Liver (tissue), 9 donors: ENCODE results near the gene NSG1. TPM values are rescaled to one million over a fixed set of nuclear protein-coding genes. Genes with fewer than 3 reads are reported as not detected.

Source experiments
- DNase-seq: peaks from one replicate; pipeline ENCODE4 v3.0.0-alpha.2; 2017; ENCODE audit warnings: low spot score
- H3K27ac ChIP-seq, 2 donors: one replicate each; pipeline ENCODE4 v1.7.0; 2013; ENCODE audit warnings: inconsistent platforms in 2 of 2, low read length in 2 of 2, control low read depth in 1 of 2, low read depth in 1 of 2, mild to moderate bottlenecking in 1 of 2
- H3K27me3 ChIP-seq, 4 donors: one replicate each; pipeline versions ENCODE4 v1.6.1 to v1.7.0; 2013; ENCODE audit warnings: low read length in 3 of 4, inconsistent platforms in 1 of 4, mild to moderate bottlenecking in 1 of 4, moderate library complexity in 1 of 4; ENCODE audit not compliant: control insufficient read depth in 4 of 4, insufficient read depth in 4 of 4
- H3K36me3 ChIP-seq, 4 donors: one replicate each; pipeline versions ENCODE4 v1.6.1 to v1.7.0; 2013; ENCODE audit warnings: low read length in 3 of 4, mild to moderate bottlenecking in 3 of 4, low read depth in 1 of 4, moderate library complexity in 1 of 4; ENCODE audit not compliant: control insufficient read depth in 4 of 4, insufficient read depth in 3 of 4
- H3K4me1 ChIP-seq, 4 donors: one replicate each; pipeline versions ENCODE4 v1.6.1 to v1.7.0; 2013; ENCODE audit warnings: low read length in 3 of 4, mild to moderate bottlenecking in 3 of 4, moderate library complexity in 1 of 4; ENCODE audit not compliant: control insufficient read depth in 4 of 4, insufficient read depth in 4 of 4
- H3K4me3 ChIP-seq, 3 donors: one replicate each; pipeline versions ENCODE4 v1.6.1 to v1.7.0; 2013; ENCODE audit warnings: low read length in 3 of 3, control low read depth in 1 of 3, low read depth in 1 of 3, mild to moderate bottlenecking in 1 of 3
- H3K9ac ChIP-seq, 2 donors: one replicate each; pipeline ENCODE4 v1.7.0; 2013; ENCODE audit warnings: low read length in 2 of 2, mild to moderate bottlenecking in 2 of 2, moderate library complexity in 2 of 2, control low read depth in 1 of 2, low read depth in 1 of 2
- H3K9me3 ChIP-seq, 4 donors: one replicate each; pipeline versions ENCODE4 v1.6.1 to v1.7.0; 2013; ENCODE audit warnings: low read length in 3 of 4; ENCODE audit not compliant: control insufficient read depth in 4 of 4
- CTCF ChIP-seq: fragments of 150-350 bp; IDR thresholded peaks from 2 replicates; pipeline ENCODE4 v1.5.1; 2017; ENCODE audit warnings: improper control_type of control experiment, low read depth, low read length; ENCODE audit not compliant: missing input control
- EGR1 ChIP-seq, 2 donors: IDR thresholded peaks; 2 replicates each; pipeline ENCODE4 v1.6.1; 2016 to 2018; ENCODE audit warnings: antibody characterized with exemption in 2 of 2, low read depth in 2 of 2
- FOXA1 ChIP-seq: IDR thresholded peaks from 2 replicates; pipeline ENCODE4 v1.6.1; 2016; ENCODE audit warnings: antibody characterized with exemption
- FOXA2 ChIP-seq: IDR thresholded peaks from 2 replicates; pipeline ENCODE4 v1.6.1; 2016; ENCODE audit warnings: antibody characterized with exemption
- GABPA ChIP-seq, 2 donors: IDR thresholded peaks in 1 of 2; conservative IDR thresholded peaks in 1 of 2; 2 replicates each; pipeline ENCODE4 v1.6.1; 2016; ENCODE audit warnings: antibody characterized with exemption in 2 of 2, mild to moderate bottlenecking in 1 of 2, moderate library complexity in 1 of 2
- HNF4A ChIP-seq, 2 donors: conservative IDR thresholded peaks; 2 replicates each; pipeline ENCODE4 v1.6.1; 2016; ENCODE audit warnings: antibody characterized with exemption in 2 of 2, mild to moderate bottlenecking in 2 of 2
- HNF4G ChIP-seq: IDR thresholded peaks from 2 replicates; pipeline ENCODE4 v1.6.1; 2016; ENCODE audit warnings: antibody characterized with exemption
- JUND ChIP-seq, 2 donors: IDR thresholded peaks; 2 replicates each; pipeline ENCODE4 v1.6.1; 2016; ENCODE audit warnings: antibody characterized with exemption in 2 of 2
- MAX ChIP-seq: IDR thresholded peaks from 2 replicates; pipeline ENCODE4 v1.6.1; 2016; ENCODE audit warnings: antibody characterized with exemption
- RAD21 ChIP-seq, 2 donors: IDR thresholded peaks; 2 replicates each; pipeline ENCODE4 v1.6.1; 2016; ENCODE audit warnings: antibody characterized with exemption in 2 of 2, mild to moderate bottlenecking in 2 of 2
- REST ChIP-seq: IDR thresholded peaks from 2 replicates; pipeline ENCODE4 v1.6.1; 2016; ENCODE audit warnings: antibody characterized with exemption, mild to moderate bottlenecking
- RXRA ChIP-seq, 2 donors: IDR thresholded peaks; 2 replicates each; pipeline ENCODE4 v1.6.1; 2017 to 2018; ENCODE audit warnings: antibody characterized with exemption in 2 of 2, mild to moderate bottlenecking in 1 of 2
- SP1 ChIP-seq: IDR thresholded peaks from 2 replicates; pipeline ENCODE4 v1.6.1; 2018; ENCODE audit warnings: antibody characterized with exemption, mild to moderate bottlenecking
- TAF1 ChIP-seq: conservative IDR thresholded peaks from 2 replicates; pipeline ENCODE4 v1.6.1; 2016; ENCODE audit warnings: antibody characterized with exemption, mild to moderate bottlenecking
- YY1 ChIP-seq: IDR thresholded peaks from 2 replicates; pipeline ENCODE4 v1.6.1; 2016; ENCODE audit warnings: antibody characterized with exemption, mild to moderate bottlenecking
- WGBS: extraction: QIAGEN DNeasy Blood & Tissue Kit; methylation state at CpG from one replicate; pipeline ENCODE4 v1.1.7; 2013; 5-methylcytosine and 5-hydroxymethylcytosine counted together
- polyA plus RNA-seq, 2 donors: library from polyadenylated mRNA; stranded (reverse) in 1 of 2; unstranded in 1 of 2; fragments of 200-250 nt in 1 of 2; fragments of >200 nt in 1 of 2; fragmentation: Nextera tagmentation in 1 of 2; extraction: Ambion mirVana in 1 of 2; gene quantifications; one replicate each; pipeline versions ENCODE4 v1.2.1 to v1.2.3, GENCODE V29; 2013 to 2015
- total RNA-seq, 2 donors: library from RNA; depleted of rRNA; stranded (reverse); fragments of >200 nt; gene quantifications; one replicate each; pipeline ENCODE4 v1.2.3, GENCODE V29; 2014
- donor health status: healthy.
- donor health status: healthy.
- donor health status: healthy.
- donor health status: healthy.
- donor health status: healthy.

NSG1 gene
- total and polyA plus RNA-seq, 4 donors, result under 0.01 to 0.33 (median 0.13) TPM

- no peaks in the 10 kb centered on the region for H3K9me3 ChIP-seq
- peaks cover 6 to 47% (median 26%) of the 10 kb centered on the region in 4 donors for H3K36me3 ChIP-seq
- H3K27me3 ChIP-seq, result no peaks in the 10 kb centered on the region
- no peak for DNase-seq
- H3K27ac ChIP-seq, result no peak overlapping the region
- no peak for TF ChIP-seq JUND (IDR thresholded peaks at IDR 0.05)
- no peak for TF ChIP-seq GABPA (IDR thresholded peaks at IDR 0.05 in 1 of 2, conservative IDR thresholded peaks at IDR 0.05 in 1 of 2)
- TF ChIP-seq RAD21 (IDR thresholded peaks at IDR 0.05), result no peak
- no peak for TF ChIP-seq FOXA1
- no peak for TF ChIP-seq FOXA2
- no peak for TF ChIP-seq REST
- TF ChIP-seq RXRA (IDR thresholded peaks at IDR 0.05), result peak in 1 of 2 donors; percentile 41
- no peak for TF ChIP-seq YY1
- peak; percentile 61 to 68 for TF ChIP-seq HNF4A (conservative IDR thresholded peaks at IDR 0.05)
- TF ChIP-seq HNF4G, result no peak
- TF ChIP-seq TAF1, result no peak
- TF ChIP-seq SP1, result peak; percentile 54
- no peak for TF ChIP-seq CTCF
- TF ChIP-seq EGR1 (IDR thresholded peaks at IDR 0.05; ENCODE audit: low read depth in 2 of 2), result no peak
- H3K4me1 ChIP-seq, result peaks cover 0 to 9% (median under 1%) of the 10 kb centered on the region in 4 donors
- WGBS, result 82% methylated on average over 9 of the region's 9 CpGs
- H3K4me3 ChIP-seq, result no peak overlapping the region
- H3K9ac ChIP-seq, result no peak overlapping the region
Measured at GRCh38 chr4:4423706-4424498, 37.0 kb downstream of the NSG1 start.

- Histone ChIP-seq H3K4me3 (no peak overlapping the region), H3K9ac (no peak overlapping the region), H3K27me3 (no peaks in the 10 kb centered on the region), H3K36me3 (peaks cover 5 to 40% (median 21%) of the 10 kb centered on the region in 4 donors), H3K4me1 (peaks cover 0 to 9% (median under 1%) of the 10 kb centered on the region in 4 donors), H3K9me3 (no peaks in the 10 kb centered on the region), H3K27ac (no peak overlapping the region)
- DNase-seq, result no peak
- TF ChIP-seq REST (no peak), MAX (no peak), RAD21 (IDR thresholded peaks at IDR 0.05) (no peak), HNF4A (conservative IDR thresholded peaks at IDR 0.05) (no peak), HNF4G (no peak), SP1 (no peak), GABPA (IDR thresholded peaks at IDR 0.05 in 1 of 2, conservative IDR thresholded peaks at IDR 0.05 in 1 of 2) (no peak), RXRA (IDR thresholded peaks at IDR 0.05) (no peak)
- WGBS, result 96% methylated on average over 8 of the region's 8 CpGs
Measured at GRCh38 chr4:4424499-4425115, 37.7 kb downstream of the NSG1 start.
